G401 (cell line): ENCODE measurements around the gene PRKCD. TPM values are rescaled to one million over a fixed set of nuclear protein-coding genes. Genes with fewer than 3 reads are reported as not detected.

Experiments used
- DNase-seq: peaks from one replicate; pipeline ENCODE4 v3.0.0-alpha.2; 2015; ENCODE audit warnings: low spot score
- in situ Hi-C: cut with HindIII; loops from 2 replicates; pipeline ENCODE4 v1.10.0; 2016; ENCODE audit warnings: low sequenced_read_pairs, mixed read lengths
- total RNA-seq: library from RNA; depleted of rRNA; stranded (reverse); fragments of >200 nt; shearing (Covaris generic); gene quantifications from 2 replicates; pipeline ENCODE4 v1.2.3, GENCODE V29; 2014

PRKCD gene
- total RNA-seq, 1 experiment from 2014 or later = 18.9 TPM

DNA sequence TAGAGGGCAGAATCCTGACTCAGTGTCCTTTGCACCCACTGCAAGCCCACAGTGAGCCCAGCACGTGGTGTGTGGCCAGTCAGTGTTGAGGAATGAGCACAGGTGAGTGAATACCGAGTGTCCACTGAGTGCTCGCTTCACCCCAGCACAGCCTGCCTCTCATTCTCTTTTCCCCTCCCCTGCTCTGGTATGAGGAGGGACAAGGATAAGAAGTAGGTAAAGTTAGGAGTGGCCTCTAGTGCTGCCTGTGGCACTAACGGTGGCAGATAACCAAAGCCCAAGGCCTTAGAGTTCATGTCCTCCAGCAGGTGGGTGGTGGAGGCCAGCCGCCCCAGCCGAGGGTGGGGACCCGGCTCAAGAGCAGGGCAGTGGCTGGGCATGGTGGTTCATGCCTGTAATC is 38.0 kb downstream of the PRKCD start:
- in situ Hi-C loops = no loop called here
- no peak for DNase-seq

DNA sequence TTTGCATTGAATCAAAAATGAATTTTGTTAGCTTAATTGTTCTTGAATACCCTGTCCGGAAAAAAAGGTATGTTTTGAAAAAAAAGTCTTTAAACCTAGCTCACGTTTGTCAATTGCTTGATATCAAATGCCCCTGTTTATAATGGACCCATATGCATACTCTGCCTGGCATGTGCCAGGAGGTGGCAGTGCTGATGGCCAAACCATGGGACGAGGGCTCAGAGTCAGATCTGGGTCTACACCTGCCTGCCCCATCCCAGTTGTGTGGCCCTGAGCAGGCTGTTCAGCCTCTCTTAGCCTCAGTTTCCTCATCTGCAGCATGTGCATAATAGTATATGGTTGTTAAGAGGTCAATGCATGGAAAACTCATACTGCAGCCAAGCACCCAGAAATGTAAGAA is 38.8 kb downstream of the PRKCD start:
- DNase-seq = no peak
- in situ Hi-C loops = no loop called here

- in situ Hi-C loops = no loop called here
- no peak for DNase-seq
Measured at GRCh38 chr3:53200501-53201498, 39.8 kb downstream of the PRKCD start.

DNA sequence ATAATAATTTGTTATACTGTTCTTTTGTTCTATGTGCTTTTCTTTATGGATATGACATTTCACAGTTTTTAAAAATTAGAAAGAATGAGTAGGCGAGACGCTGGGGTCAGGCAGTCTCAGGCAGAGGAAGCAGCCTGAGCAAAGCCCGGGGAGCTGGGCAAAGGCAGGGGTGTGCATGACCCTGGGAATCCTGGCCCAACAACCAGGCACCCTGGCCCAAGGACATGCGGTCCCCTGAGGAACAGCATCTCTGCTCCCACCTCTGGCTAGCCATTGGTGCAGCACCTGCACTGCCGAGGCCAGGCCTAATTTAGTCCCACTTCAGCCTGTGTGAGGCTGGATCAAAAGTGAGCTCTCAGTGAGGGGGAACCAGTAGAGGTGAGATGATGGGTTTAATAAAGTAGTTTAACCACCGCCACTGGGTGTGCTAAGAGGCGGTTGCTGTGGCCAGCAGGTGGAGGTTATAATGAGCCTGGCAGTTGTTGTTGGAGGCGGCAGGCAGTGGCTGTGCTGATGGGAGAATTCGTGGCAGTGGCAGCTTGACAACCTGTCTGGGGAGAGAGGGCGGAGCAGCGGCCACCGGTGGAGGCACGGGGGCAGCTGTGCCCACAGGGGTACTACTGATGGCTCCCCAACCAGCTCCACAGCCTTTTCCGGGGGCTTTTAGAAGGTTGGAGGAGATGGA is 41.5 kb downstream of the PRKCD start:
- no peak for DNase-seq
- in situ Hi-C loops = no loop called here

DNA sequence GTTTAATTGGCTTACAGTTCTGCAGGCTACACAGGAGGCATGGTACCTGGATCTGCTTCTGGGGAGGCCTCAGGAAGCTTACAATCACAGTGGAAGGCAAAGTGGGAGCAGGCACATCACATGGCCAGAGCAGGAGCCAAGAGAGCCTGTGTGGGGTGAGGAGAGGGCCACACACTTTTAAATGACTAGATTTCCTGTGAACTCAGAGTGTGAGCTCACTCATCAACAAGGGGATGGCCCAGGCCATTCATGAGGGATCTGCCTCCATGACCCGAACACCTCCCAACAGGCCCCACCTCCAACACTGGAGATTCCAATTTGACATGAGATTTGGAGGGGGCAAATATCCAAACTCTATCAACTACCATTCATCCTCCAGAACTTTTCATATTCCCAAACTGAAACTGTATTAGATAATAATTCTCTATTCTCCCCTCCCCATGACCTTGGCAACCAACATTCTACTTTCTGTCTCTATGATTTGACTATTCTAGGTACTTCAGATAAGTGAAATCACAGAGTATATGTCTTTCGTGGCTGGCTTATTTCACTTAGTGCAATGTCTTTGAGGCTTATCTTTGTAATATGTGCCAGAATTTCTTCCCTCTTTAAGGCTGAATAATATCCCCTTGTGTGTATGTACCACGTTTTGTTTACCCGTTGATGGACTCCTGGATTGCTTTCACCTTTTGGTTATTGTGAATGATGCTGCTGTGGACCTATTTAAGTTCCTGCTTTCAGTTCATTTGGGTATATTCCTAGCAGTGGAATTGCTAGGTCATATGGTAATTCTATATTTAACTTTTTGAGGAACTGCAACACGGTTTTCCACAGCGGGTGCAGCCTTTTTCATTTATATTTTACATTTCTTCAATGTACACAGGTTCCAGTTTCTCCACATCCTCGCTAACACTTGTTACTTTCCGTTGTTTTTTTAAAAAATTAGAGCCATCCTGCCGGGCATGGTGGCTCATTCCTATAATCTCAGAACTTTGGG is 51.0 kb downstream of the PRKCD start:
- in situ Hi-C loops = no loop called here
- no peak for DNase-seq

DNA sequence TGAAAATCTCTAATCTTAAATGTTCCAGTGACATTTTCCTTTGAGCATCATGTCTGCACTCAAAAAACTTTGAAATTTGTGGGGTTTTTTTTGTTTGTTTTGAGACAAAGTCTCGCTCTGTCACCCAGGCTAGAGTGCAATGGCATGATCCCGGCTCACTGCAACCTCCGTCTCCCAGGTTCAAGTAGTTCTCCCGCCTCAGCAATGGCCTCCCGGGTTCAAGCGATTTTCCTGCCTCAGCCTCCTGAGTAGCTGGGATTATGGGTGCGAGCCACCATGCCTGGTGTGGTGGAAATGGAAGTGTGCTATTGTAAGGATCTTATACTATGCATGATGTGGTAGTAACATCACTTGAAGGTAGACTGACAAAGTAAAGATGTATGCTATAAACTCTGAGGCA is 52.3 kb downstream of the PRKCD start:
- in situ Hi-C loops = no loop called here
- DNase-seq = no peak

DNA sequence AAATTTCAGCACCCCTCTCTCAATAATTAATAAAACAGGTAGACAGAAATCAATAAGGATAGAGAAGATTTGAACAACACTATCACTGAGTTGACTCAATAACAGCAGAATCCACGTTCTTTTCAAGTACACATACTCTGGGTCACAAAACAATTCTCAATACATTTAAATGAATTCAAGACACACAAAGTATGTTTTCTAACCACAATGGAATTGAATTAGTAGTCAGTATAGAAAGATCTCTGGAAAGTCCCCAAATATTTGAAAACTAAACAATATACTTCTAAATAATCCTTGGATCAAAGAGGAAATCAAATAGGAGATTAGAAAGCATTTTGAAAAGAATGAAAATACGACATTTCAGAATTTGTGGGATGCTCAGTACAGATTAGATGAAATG is 54.8 kb downstream of the PRKCD start:
- in situ Hi-C loops = no loop called here
- no peak for DNase-seq

DNA sequence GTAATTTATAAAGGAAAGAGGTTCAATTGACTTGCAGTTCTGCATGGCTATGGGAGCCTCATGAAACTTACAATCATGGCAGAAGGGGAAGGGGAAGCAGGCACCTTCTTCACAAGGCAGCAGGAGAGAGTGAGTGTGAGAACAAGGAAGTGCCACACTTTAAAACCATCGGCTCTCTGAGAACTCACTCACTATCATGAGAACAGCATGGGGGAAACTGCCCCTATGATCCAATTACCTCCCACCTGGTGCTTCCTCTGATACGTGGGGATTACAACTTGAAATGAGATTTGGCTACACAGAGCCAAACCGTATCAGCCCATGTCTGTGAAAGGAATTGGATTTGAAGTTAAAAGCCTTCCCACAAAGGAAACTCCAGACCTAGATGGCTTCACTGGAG is 55.7 kb downstream of the PRKCD start:
- DNase-seq = no peak
- in situ Hi-C loops = no loop called here

DNA sequence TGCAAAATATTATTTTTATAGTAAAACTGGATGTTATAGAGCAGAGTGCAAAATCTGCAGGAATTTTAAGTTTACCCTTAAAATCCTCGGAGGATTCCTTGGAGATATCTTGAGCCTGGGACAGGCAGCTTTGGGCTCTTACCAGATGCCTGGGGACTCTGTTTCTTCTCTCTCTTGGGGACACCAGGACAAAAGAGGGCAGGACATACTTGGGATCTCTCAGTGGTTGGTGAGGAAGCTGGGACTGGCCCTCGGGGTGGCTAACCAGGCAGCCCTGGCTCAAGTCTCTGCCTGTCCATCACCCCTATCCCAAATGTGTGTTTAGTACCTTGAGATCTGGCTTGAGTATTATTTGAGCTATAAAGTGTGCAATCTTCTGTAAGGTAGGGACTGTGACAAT is 56.2 kb downstream of the PRKCD start:
- DNase-seq = no peak
- in situ Hi-C loops = no loop called here

DNA sequence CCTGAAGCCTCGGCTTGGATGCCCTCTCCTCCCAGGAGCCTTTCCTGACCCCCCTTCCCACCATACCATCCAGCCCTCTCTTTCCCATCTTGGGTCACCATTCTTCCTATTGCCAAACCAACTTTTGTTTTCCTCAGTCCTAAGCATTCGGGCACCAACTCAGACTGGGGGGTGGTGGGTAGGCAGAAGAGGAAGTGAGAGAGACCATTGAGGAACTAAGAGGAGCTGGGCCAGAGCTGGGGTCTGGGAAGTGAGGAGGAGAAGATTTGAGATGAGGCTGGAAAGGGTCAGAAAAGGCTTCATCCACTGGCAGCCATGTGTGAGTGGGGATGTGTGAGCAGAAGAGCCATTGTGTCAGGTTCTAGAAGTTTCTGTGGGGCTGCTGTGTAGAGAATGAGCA is 57.1 kb downstream of the PRKCD start:
- no peak for DNase-seq
- in situ Hi-C loops = no loop called here

GRCh38 chr3:53219895-53220483 is 59.0 kb downstream of the PRKCD start:
- in situ Hi-C loops = no loop called here
- DNase-seq = peak; percentile 74

DNA sequence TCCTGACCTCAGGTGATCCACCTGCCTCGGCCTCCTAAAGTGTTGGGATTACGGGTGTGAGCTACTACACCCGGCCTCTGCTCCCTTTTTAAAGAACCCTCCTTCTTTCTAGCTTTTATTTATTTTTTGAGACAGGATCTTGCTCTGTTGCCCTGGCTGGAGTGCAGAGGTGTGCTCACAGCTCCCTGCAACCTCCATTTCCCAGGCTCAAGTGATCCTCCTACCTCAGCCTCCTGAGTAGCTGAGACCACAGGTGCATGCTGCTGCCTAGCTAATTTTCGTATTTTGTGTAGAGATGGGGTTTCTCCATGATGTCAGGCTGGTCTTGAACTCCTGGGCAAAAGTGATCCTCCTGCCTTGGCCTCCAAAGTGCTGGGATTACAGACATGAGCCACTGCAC is 60.3 kb downstream of the PRKCD start:
- in situ Hi-C loops = no loop called here
- no peak for DNase-seq

GRCh38 chr3:53221827-53222182 is 60.8 kb downstream of the PRKCD start:
- DNase-seq = no peak
- in situ Hi-C loops = no loop called here

DNA sequence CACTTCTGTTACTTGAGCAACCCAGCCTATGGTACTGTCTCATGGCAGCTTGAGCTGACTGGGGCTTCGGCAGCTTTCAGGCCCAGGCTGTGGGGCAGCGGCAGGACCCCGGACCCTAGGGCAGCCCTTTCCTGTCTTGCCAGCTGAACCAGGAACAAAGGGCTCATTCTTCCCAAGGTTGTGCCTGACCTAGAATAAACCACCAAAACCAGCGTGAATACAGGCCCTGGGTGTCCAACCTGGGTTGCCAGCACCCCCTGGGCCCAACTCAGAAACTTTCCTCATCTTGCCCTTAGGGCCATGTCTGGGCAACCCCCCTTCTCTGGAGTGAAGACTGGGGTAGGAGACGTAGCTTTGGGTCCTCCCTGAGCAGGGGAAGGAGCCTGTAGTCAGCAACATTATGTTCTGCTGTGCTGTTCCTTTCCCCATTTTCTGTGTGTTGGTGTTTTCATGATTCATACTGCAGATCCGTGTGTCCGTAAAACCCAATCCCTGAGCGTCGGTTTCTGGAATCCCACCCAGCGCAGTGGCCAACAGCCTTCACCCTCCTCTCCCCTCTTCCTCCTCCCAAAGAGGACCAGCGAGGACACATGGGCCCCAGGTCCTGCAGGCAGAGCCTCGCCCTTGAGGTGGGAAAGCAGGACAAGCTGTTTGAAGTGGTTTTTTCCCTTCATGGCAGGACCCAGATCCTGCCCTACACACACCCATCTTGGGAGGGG is 61.3 kb downstream of the PRKCD start:
- no peak for DNase-seq
- in situ Hi-C loops = no loop called here

- in situ Hi-C loops = no loop called here
- DNase-seq = no peak
Measured at GRCh38 chr3:53223025-53223424, 62.0 kb downstream of the PRKCD start.

- in situ Hi-C loops = no loop called here
- no peak for DNase-seq
Measured at GRCh38 chr3:53223541-53223966, 62.5 kb downstream of the PRKCD start.

DNA sequence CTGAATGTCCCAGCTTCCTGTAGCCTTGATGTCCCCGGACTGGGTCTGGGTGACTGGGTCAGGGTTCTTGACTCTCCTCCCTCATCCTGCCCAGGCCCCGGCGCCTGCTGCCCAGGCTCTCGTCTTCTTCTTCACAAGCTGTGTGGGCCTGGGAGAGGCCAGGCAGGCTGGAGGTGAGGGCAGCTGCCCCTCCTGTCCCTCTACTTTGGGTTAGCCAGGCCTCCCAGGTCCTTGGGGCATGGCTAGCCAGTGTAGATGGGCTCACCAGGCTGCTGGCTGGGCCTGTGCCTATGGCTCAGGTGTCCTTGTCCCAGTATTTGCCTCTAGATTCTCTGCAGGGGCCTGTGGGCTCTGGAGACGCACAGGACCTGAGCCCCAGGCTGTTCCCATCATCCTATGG is 63.0 kb downstream of the PRKCD start:
- in situ Hi-C loops = no loop called here
- DNase-seq = no peak

- in situ Hi-C loops = no loop called here
- DNase-seq = no peak
Measured at GRCh38 chr3:53224536-53224935, 63.5 kb downstream of the PRKCD start.
